HepG2 (cell line): ENCODE data around the gene MT1G. TPM values are rescaled to one million over a fixed set of nuclear protein-coding genes. Genes with fewer than 3 reads are reported as not detected.
A peak's percentile ranks its signal among the peaks of the same experiment; 100 is the strongest.

Experiments used
- ARID2 ChIP-seq: sonication (generic); formaldehyde crosslinking; IDR thresholded peaks from 2 replicates; pipeline ENCODE4 v1.8.1; 2022; ENCODE audit warnings: mild to moderate bottlenecking, missing genetic modification reagents, borderline replicate concordance
- CHCHD3 ChIP-seq: sonication (generic); formaldehyde crosslinking; IDR thresholded peaks from 2 replicates; pipeline ENCODE4 v1.8.0; 2022; ENCODE audit warnings: mild to moderate bottlenecking, missing genetic modification reagents, moderate library complexity
- HCFC1 ChIP-seq: fragments of 150-350 bp; IDR thresholded peaks from 2 replicates; pipeline ENCODE4 v1.6.1; 2014; ENCODE audit warnings: low read depth, low read length
- HHEX ChIP-seq: IDR thresholded peaks from 2 replicates; pipeline ENCODE4 v1.6.1; 2016; ENCODE audit warnings: control low read depth
- HOXA5 ChIP-seq: sonication (generic); formaldehyde crosslinking; IDR thresholded peaks from 2 replicates; pipeline ENCODE4 v1.4.0; 2020; ENCODE audit warnings: missing genetic modification reagents
- MXI1 ChIP-seq: IDR thresholded peaks from 3 replicates; pipeline ENCODE4 v1.6.1; 2012; ENCODE audit warnings: low read depth, low read length, inconsistent platforms, borderline replicate concordance
- REPIN1 ChIP-seq: sonication (generic); formaldehyde crosslinking; IDR thresholded peaks from 2 replicates; pipeline ENCODE4 v1.8.0; 2022; ENCODE audit warnings: missing genetic modification reagents, low read depth, mild to moderate bottlenecking, borderline replicate concordance
- RORA ChIP-seq: sonication (generic); formaldehyde crosslinking; IDR thresholded peaks from 2 replicates; pipeline ENCODE4 v1.5.0; 2020; ENCODE audit warnings: mild to moderate bottlenecking, missing genetic modification reagents, moderate library complexity
- RXRB ChIP-seq: IDR thresholded peaks from 2 replicates; pipeline ENCODE4 v1.6.1; 2016; ENCODE audit warnings: borderline replicate concordance, missing genetic modification reagents, missing compliant biosample characterization
- SUZ12 ChIP-seq: fragments of 150-350 bp; IDR thresholded peaks from 2 replicates; pipeline ENCODE4 v1.6.1; 2014; ENCODE audit warnings: low read depth, low read length
- U2AF2 ChIP-seq: fragments of 200-400 bp; formaldehyde crosslinking; IDR thresholded peaks from 2 replicates; pipeline ENCODE4 v1.6.1; 2017; ENCODE audit warnings: low read depth, mild to moderate bottlenecking, low read length
- polyA plus RNA-seq, 8 experiments: library from polyadenylated mRNA; depleted of rRNA in 3 of 8; stranded (reverse) in 7 of 8; unstranded in 1 of 8; fragments of >200 nt; fragmentation: Illumina TruSeq in 4 of 8; extraction: Trizol in 4 of 8; gene quantifications; 2 replicates each; pipeline versions ENCODE4 v1.2.1 to v1.2.3, GENCODE V29; 2011 to 2016; ENCODE audit warnings: low read depth in 4 of 8, missing spikeins in 1 of 8, mixed read lengths in 1 of 8; ENCODE audit not compliant: insufficient read depth in 1 of 8
- total RNA-seq, 5 experiments: library from RNA; depleted of rRNA; stranded (reverse); fragments of >200 nt; fragmentation: Illumina TruSeq; extraction: Trizol; gene quantifications; 2 replicates each; pipeline ENCODE4 v1.2.3, GENCODE V29; 2016; ENCODE audit warnings: low read depth in 1 of 5
- TF ChIP-seq, protein P1 (sequence below): sonication (generic); formaldehyde crosslinking; IDR thresholded peaks from 2 replicates; pipeline ENCODE4 v1.4.0; 2020; ENCODE audit warnings: mild to moderate bottlenecking, missing genetic modification reagents, borderline replicate concordance
- TF ChIP-seq, protein P2 (sequence below): sonication (generic); formaldehyde crosslinking; IDR thresholded peaks from 2 replicates; pipeline ENCODE4 v1.5.0; 2020; ENCODE audit warnings: missing genetic modification reagents, mild to moderate bottlenecking, borderline replicate concordance
- TF ChIP-seq, protein P3 (sequence below): sonication (generic); formaldehyde crosslinking; IDR thresholded peaks from 2 replicates; pipeline ENCODE4 v1.4.0; 2020; ENCODE audit warnings: missing genetic modification reagents
- TF ChIP-seq, protein P4 (sequence below): sonication (generic); formaldehyde crosslinking; IDR thresholded peaks from 2 replicates; pipeline ENCODE4 v1.5.1; 2020; ENCODE audit warnings: missing genetic modification reagents, mild to moderate bottlenecking, borderline replicate concordance
- TF ChIP-seq, protein P5 (sequence below): sonication (generic); formaldehyde crosslinking; IDR thresholded peaks from 2 replicates; pipeline ENCODE4 v1.5.1; 2020; ENCODE audit warnings: mild to moderate bottlenecking, missing genetic modification reagents, moderate library complexity

Gene MT1G
- total and polyA plus RNA-seq, 2 of the 13 experiments (the other 11 are each of a cell fraction or from before 2014, with no cell fraction given) = 3.6 to 377 TPM

GRCh38 chr16:56647641-56648431, 20.0 kb downstream of the MT1G start (continued):
- TF ChIP-seq, protein P1, sequence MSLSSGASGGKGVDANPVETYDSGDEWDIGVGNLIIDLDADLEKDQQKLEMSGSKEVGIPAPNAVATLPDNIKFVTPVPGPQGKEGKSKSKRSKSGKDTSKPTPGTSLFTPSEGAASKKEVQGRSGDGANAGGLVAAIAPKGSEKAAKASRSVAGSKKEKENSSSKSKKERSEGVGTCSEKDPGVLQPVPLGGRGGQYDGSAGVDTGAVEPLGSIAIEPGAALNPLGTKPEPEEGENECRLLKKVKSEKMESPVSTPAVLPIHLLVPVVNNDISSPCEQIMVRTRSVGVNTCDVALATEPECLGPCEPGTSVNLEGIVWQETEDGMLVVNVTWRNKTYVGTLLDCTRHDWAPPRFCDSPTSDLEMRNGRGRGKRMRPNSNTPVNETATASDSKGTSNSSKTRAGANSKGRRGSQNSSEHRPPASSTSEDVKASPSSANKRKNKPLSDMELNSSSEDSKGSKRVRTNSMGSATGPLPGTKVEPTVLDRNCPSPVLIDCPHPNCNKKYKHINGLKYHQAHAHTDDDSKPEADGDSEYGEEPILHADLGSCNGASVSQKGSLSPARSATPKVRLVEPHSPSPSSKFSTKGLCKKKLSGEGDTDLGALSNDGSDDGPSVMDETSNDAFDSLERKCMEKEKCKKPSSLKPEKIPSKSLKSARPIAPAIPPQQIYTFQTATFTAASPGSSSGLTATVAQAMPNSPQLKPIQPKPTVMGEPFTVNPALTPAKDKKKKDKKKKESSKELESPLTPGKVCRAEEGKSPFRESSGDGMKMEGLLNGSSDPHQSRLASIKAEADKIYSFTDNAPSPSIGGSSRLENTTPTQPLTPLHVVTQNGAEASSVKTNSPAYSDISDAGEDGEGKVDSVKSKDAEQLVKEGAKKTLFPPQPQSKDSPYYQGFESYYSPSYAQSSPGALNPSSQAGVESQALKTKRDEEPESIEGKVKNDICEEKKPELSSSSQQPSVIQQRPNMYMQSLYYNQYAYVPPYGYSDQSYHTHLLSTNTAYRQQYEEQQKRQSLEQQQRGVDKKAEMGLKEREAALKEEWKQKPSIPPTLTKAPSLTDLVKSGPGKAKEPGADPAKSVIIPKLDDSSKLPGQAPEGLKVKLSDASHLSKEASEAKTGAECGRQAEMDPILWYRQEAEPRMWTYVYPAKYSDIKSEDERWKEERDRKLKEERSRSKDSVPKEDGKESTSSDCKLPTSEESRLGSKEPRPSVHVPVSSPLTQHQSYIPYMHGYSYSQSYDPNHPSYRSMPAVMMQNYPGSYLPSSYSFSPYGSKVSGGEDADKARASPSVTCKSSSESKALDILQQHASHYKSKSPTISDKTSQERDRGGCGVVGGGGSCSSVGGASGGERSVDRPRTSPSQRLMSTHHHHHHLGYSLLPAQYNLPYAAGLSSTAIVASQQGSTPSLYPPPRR = peak; percentile 21; the same call in 1 of the 2 replicates
- no peak for TF ChIP-seq RORA (CRISPR knock-in tag)
- TF ChIP-seq, protein P2, sequence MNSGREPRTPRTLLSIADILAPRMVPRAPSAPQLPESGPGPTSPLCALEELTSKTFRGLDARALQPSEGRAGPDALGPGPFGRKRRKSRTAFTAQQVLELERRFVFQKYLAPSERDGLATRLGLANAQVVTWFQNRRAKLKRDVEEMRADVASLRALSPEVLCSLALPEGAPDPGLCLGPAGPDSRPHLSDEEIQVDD (CRISPR knock-in tag) = no peak
- no peak for TF ChIP-seq HOXA5 (CRISPR knock-in tag)
- no peak for TF ChIP-seq REPIN1 (CRISPR knock-in tag)
- TF ChIP-seq, protein P3, sequence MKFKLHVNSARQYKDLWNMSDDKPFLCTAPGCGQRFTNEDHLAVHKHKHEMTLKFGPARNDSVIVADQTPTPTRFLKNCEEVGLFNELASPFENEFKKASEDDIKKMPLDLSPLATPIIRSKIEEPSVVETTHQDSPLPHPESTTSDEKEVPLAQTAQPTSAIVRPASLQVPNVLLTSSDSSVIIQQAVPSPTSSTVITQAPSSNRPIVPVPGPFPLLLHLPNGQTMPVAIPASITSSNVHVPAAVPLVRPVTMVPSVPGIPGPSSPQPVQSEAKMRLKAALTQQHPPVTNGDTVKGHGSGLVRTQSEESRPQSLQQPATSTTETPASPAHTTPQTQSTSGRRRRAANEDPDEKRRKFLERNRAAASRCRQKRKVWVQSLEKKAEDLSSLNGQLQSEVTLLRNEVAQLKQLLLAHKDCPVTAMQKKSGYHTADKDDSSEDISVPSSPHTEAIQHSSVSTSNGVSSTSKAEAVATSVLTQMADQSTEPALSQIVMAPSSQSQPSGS (CRISPR knock-in tag) = no peak
- TF ChIP-seq, protein P4, sequence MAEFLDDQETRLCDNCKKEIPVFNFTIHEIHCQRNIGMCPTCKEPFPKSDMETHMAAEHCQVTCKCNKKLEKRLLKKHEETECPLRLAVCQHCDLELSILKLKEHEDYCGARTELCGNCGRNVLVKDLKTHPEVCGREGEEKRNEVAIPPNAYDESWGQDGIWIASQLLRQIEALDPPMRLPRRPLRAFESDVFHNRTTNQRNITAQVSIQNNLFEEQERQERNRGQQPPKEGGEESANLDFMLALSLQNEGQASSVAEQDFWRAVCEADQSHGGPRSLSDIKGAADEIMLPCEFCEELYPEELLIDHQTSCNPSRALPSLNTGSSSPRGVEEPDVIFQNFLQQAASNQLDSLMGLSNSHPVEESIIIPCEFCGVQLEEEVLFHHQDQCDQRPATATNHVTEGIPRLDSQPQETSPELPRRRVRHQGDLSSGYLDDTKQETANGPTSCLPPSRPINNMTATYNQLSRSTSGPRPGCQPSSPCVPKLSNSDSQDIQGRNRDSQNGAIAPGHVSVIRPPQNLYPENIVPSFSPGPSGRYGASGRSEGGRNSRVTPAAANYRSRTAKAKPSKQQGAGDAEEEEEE (CRISPR knock-in tag) = no peak
- TF ChIP-seq HHEX = no peak
- TF ChIP-seq, protein P5, sequence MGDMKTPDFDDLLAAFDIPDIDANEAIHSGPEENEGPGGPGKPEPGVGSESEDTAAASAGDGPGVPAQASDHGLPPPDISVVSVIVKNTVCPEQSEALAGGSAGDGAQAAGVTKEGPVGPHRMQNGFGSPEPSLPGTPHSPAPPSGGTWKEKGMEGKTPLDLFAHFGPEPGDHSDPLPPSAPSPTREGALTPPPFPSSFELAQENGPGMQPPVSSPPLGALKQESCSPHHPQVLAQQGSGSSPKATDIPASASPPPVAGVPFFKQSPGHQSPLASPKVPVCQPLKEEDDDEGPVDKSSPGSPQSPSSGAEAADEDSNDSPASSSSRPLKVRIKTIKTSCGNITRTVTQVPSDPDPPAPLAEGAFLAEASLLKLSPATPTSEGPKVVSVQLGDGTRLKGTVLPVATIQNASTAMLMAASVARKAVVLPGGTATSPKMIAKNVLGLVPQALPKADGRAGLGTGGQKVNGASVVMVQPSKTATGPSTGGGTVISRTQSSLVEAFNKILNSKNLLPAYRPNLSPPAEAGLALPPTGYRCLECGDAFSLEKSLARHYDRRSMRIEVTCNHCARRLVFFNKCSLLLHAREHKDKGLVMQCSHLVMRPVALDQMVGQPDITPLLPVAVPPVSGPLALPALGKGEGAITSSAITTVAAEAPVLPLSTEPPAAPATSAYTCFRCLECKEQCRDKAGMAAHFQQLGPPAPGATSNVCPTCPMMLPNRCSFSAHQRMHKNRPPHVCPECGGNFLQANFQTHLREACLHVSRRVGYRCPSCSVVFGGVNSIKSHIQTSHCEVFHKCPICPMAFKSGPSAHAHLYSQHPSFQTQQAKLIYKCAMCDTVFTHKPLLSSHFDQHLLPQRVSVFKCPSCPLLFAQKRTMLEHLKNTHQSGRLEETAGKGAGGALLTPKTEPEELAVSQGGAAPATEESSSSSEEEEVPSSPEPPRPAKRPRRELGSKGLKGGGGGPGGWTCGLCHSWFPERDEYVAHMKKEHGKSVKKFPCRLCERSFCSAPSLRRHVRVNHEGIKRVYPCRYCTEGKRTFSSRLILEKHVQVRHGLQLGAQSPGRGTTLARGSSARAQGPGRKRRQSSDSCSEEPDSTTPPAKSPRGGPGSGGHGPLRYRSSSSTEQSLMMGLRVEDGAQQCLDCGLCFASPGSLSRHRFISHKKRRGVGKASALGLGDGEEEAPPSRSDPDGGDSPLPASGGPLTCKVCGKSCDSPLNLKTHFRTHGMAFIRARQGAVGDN (CRISPR knock-in tag) = peak; percentile 86
- no peak for TF ChIP-seq HCFC1
- no peak for TF ChIP-seq SUZ12
- TF ChIP-seq MXI1 = no peak
- TF ChIP-seq RXRB = 0 out of 2 replicates have a peak, but pooled peaks have one; percentile 24
- no peak for TF ChIP-seq U2AF2
- peak; percentile 37; the same call in 1 of the 2 replicates for TF ChIP-seq CHCHD3 (CRISPR knock-in tag)
- TF ChIP-seq ARID2 = no peak
